HepG2 (cell line): ENCODE data around the gene AP4M1. TPM values are rescaled to one million over a fixed set of nuclear protein-coding genes. Genes with fewer than 3 reads are reported as not detected.

Experiments
- ARNTL ChIP-seq: sonication (generic); formaldehyde crosslinking; IDR thresholded peaks from 2 replicates; pipeline ENCODE4 v1.4.0; 2020; ENCODE audit warnings: mild to moderate bottlenecking, missing genetic modification reagents
- ATF1 ChIP-seq: IDR thresholded peaks from 2 replicates; pipeline ENCODE4 v1.6.1; 2016; ENCODE audit warnings: mild to moderate bottlenecking, control low read depth
- CENPX ChIP-seq: sonication (generic); formaldehyde crosslinking; IDR thresholded peaks from 2 replicates; pipeline ENCODE4 v1.9.0; 2021; ENCODE audit warnings: mild to moderate bottlenecking, missing genetic modification reagents, moderate library complexity
- MAFK ChIP-seq, 2 experiments: IDR thresholded peaks in 1 of 2; conservative IDR thresholded peaks in 1 of 2; 2 replicates each; pipeline ENCODE4 v1.6.1; 2011; ENCODE audit warnings: improper control_type of control experiment in 2 of 2, low read length in 2 of 2
- MED13 ChIP-seq: sonication (generic); formaldehyde crosslinking; IDR thresholded peaks from 2 replicates; pipeline ENCODE4 v1.5.0; 2020; ENCODE audit warnings: missing genetic modification reagents
- MTA1 ChIP-seq: sonication (generic); formaldehyde crosslinking; IDR thresholded peaks from 2 replicates; pipeline ENCODE4 v1.4.0; 2020; ENCODE audit warnings: missing genetic modification reagents, mild to moderate bottlenecking, borderline replicate concordance
- NRL ChIP-seq: sonication (generic); formaldehyde crosslinking; IDR thresholded peaks from 2 replicates; pipeline ENCODE4 v1.5.0; 2020; ENCODE audit warnings: missing genetic modification reagents, mild to moderate bottlenecking, moderate library complexity, borderline replicate concordance
- RXRA ChIP-seq: sonication (generic); formaldehyde crosslinking; IDR thresholded peaks from 2 replicates; pipeline ENCODE4 v1.5.1; 2020; ENCODE audit warnings: missing genetic modification reagents
- SAP130 ChIP-seq: IDR thresholded peaks from 2 replicates; pipeline ENCODE4 v1.6.1; 2016; ENCODE audit warnings: low read depth
- SMAD1 ChIP-seq: sonication (generic); formaldehyde crosslinking; IDR thresholded peaks from 2 replicates; pipeline ENCODE4 v1.4.0; 2020; ENCODE audit warnings: missing genetic modification reagents, low read depth, mild to moderate bottlenecking, borderline replicate concordance
- TBX2 ChIP-seq: sonication (generic); formaldehyde crosslinking; IDR thresholded peaks from 2 replicates; pipeline ENCODE4 v1.5.0; 2020; ENCODE audit warnings: missing genetic modification reagents, mild to moderate bottlenecking, borderline replicate concordance
- TERF1 ChIP-seq: sonication (generic); formaldehyde crosslinking; IDR thresholded peaks from 2 replicates; pipeline ENCODE4 v1.8.0; 2022; ENCODE audit warnings: mild to moderate bottlenecking, missing genetic modification reagents, moderate library complexity
- USF2 ChIP-seq, 2 experiments: sonication (generic) in 1 of 2; formaldehyde crosslinking in 1 of 2; IDR thresholded peaks; 2 replicates each; pipeline versions ENCODE4 v1.5.1 to v1.6.1; 2011 to 2020; ENCODE audit warnings: borderline replicate concordance in 1 of 2, low read depth in 1 of 2, low read length in 1 of 2, mild to moderate bottlenecking in 1 of 2, missing genetic modification reagents in 1 of 2, moderate library complexity in 1 of 2
- ZBTB26 ChIP-seq: IDR thresholded peaks from 2 replicates; pipeline ENCODE4 v1.6.1; 2016; ENCODE audit warnings: missing compliant biosample characterization, missing genetic modification reagents, borderline replicate concordance
- ZFYVE20 ChIP-seq: sonication (generic); formaldehyde crosslinking; IDR thresholded peaks from 2 replicates; pipeline ENCODE4 v1.8.0; 2023; ENCODE audit warnings: low read depth, mild to moderate bottlenecking, moderate library complexity, missing genetic modification reagents, borderline replicate concordance
- ZKSCAN5 ChIP-seq: sonication (generic); formaldehyde crosslinking; IDR thresholded peaks from 2 replicates; pipeline ENCODE4 v1.5.1; 2020; ENCODE audit warnings: mild to moderate bottlenecking, missing genetic modification reagents
- ZNF235 ChIP-seq: sonication (generic); formaldehyde crosslinking; IDR thresholded peaks from 2 replicates; pipeline ENCODE4 v1.8.1; 2023; ENCODE audit warnings: mild to moderate bottlenecking, missing genetic modification reagents, borderline replicate concordance
- ZNF282 ChIP-seq: fragments of 450-650 bp; IDR thresholded peaks from 2 replicates; pipeline ENCODE4 v1.6.1; 2018; ENCODE audit not compliant: partially characterized antibody
- ZNF605 ChIP-seq: sonication (generic); formaldehyde crosslinking; IDR thresholded peaks from 2 replicates; pipeline ENCODE4 v1.8.0; 2022; ENCODE audit warnings: mild to moderate bottlenecking, missing genetic modification reagents
- ZNF703 ChIP-seq: sonication (generic); formaldehyde crosslinking; IDR thresholded peaks from 2 replicates; pipeline ENCODE4 v1.5.1; 2020; ENCODE audit warnings: missing genetic modification reagents, mild to moderate bottlenecking, moderate library complexity, borderline replicate concordance
- ZNF737 ChIP-seq: sonication (generic); formaldehyde crosslinking; IDR thresholded peaks from 2 replicates; pipeline ENCODE4 v1.5.0; 2020; ENCODE audit warnings: missing genetic modification reagents, mild to moderate bottlenecking, borderline replicate concordance
- ZNF768 ChIP-seq: sonication (generic); formaldehyde crosslinking; IDR thresholded peaks from 2 replicates; pipeline ENCODE4 v1.4.0; 2020; ENCODE audit warnings: missing genetic modification reagents
- ZNF780A ChIP-seq: sonication (generic); formaldehyde crosslinking; IDR thresholded peaks from 2 replicates; pipeline ENCODE4 v1.8.0; 2022; ENCODE audit warnings: mild to moderate bottlenecking, missing genetic modification reagents, moderate library complexity
- ZNF839 ChIP-seq: sonication (generic); formaldehyde crosslinking; IDR thresholded peaks from 2 replicates; pipeline ENCODE4 v1.4.0; 2020; ENCODE audit warnings: missing genetic modification reagents, mild to moderate bottlenecking, borderline replicate concordance
- ZSCAN29 ChIP-seq: sonication (generic); formaldehyde crosslinking; conservative IDR thresholded peaks from 2 replicates; pipeline ENCODE4 v1.4.0; 2020; ENCODE audit warnings: mild to moderate bottlenecking, missing genetic modification reagents
- polyA plus RNA-seq, 8 experiments: library from polyadenylated mRNA; depleted of rRNA in 3 of 8; stranded (reverse) in 7 of 8; unstranded in 1 of 8; fragments of >200 nt; fragmentation: Illumina TruSeq in 4 of 8; extraction: Trizol in 4 of 8; gene quantifications; 2 replicates each; pipeline versions ENCODE4 v1.2.1 to v1.2.3, GENCODE V29; 2011 to 2016; ENCODE audit warnings: low read depth in 4 of 8, missing spikeins in 1 of 8, mixed read lengths in 1 of 8; ENCODE audit not compliant: insufficient read depth in 1 of 8
- total RNA-seq, 5 experiments: library from RNA; depleted of rRNA; stranded (reverse); fragments of >200 nt; fragmentation: Illumina TruSeq; extraction: Trizol; gene quantifications; 2 replicates each; pipeline ENCODE4 v1.2.3, GENCODE V29; 2016; ENCODE audit warnings: low read depth in 1 of 5

AP4M1 gene
- total and polyA plus RNA-seq, 2 of the 13 experiments (the other 11 are each of a cell fraction or from before 2014, with no cell fraction given): 6.3 to 9.7 TPM

GRCh38 chr7:100127866-100128636 lies 26.6 kb downstream of the AP4M1 start (continued):
- 0 out of 2 replicates have a peak, but pooled peaks have one; percentile 15 for TF ChIP-seq TBX2
- no peak for TF ChIP-seq MED13 (CRISPR knock-in tag)
- TF ChIP-seq RXRA (CRISPR knock-in tag): 0 out of 2 replicates have a peak, but pooled peaks have one; percentile 12
- no peak for TF ChIP-seq ATF1 (CRISPR knock-in tag)
- no peak; the same call in 1 of the 2 replicates for TF ChIP-seq SMAD1
- TF ChIP-seq ZKSCAN5 (CRISPR knock-in tag): no peak
- peak; percentile 73; the same call in 1 of the 2 replicates for TF ChIP-seq MTA1 (CRISPR knock-in tag)
- no peak for TF ChIP-seq CENPX (CRISPR knock-in tag)
- TF ChIP-seq ZSCAN29 (CRISPR knock-in tag): no peak
- peak; percentile 9; the same call in 1 of the 2 replicates for TF ChIP-seq SAP130 (CRISPR knock-in tag)
- peak; percentile 35; the same call in 1 of the 2 replicates for TF ChIP-seq ZNF235 (CRISPR knock-in tag)
- TF ChIP-seq ARNTL: 0 out of 2 replicates have a peak, but pooled peaks have one; percentile 14
- TF ChIP-seq ZNF737 (CRISPR knock-in tag): no peak
- 0 out of 2 replicates have a peak, but pooled peaks have one; percentile 12 for TF ChIP-seq ZNF703
- TF ChIP-seq ZNF768 (CRISPR knock-in tag): peak; percentile 12; the same call in 1 of the 2 replicates
- TF ChIP-seq ZBTB26 (CRISPR knock-in tag): no peak
- TF ChIP-seq TERF1 (CRISPR knock-in tag): 0 out of 2 replicates have a peak, but pooled peaks have one; percentile 6
- TF ChIP-seq ZNF780A (CRISPR knock-in tag): 0 out of 2 replicates have a peak, but pooled peaks have one; percentile 7
- no peak for TF ChIP-seq ZNF282
- no peak for TF ChIP-seq ZNF605 (CRISPR knock-in tag)
- 0 out of 2 replicates have a peak, but pooled peaks have one; percentile 27 for TF ChIP-seq ZNF839
- TF ChIP-seq MAFK (conservative IDR thresholded peaks at IDR 0.05 in 1 of 2, IDR thresholded peaks at IDR 0.05 in 1 of 2; ENCODE audit: low read length in 2 of 2): no peak
- TF ChIP-seq NRL: 0 out of 2 replicates have a peak, but pooled peaks have one; percentile 24
- TF ChIP-seq USF2 (IDR thresholded peaks at IDR 0.05; ENCODE audit: low read depth, low read length): no peak
- TF ChIP-seq USF2 (CRISPR knock-in tag; IDR thresholded peaks at IDR 0.05; ENCODE audit: borderline replicate concordance): no peak
- no peak for TF ChIP-seq ZFYVE20 (CRISPR knock-in tag)
